GM18505 (cell line): ENCODE data around the gene NUDT3.
A peak's percentile ranks its signal among the peaks of the same experiment; 100 is the strongest.
"Not testable (repeated sequence)": the region's sequence is repeated elsewhere in the genome, so short reads cannot be mapped to it uniquely, and the experiment has no call there.

ENCODE experiments used
- ATAC-seq: cut with Tn5 transposase; IDR thresholded peaks from one replicate; pipeline ENCODE4 v1.9.1; 2021; ENCODE audit not compliant: unreplicated experiment
- POLR2A ChIP-seq: IDR thresholded peaks from 4 replicates; pipeline ENCODE4 v1.6.1; 2011; ENCODE audit warnings: borderline replicate concordance; ENCODE audit not compliant: insufficient read depth, insufficient read length; ENCODE audit errors: extremely low read depth

Gene NUDT3

GRCh38 chr6:34260576-34261267 is 131.7 kb downstream of the NUDT3 start:
- TF ChIP-seq POLR2A, result no peak
- no peak for ATAC-seq

GRCh38 chr6:34259529-34260069 is 132.9 kb downstream of the NUDT3 start:
- no peak for TF ChIP-seq POLR2A
- ATAC-seq, result no peak

GRCh38 chr6:34252395-34252794 is 140.1 kb downstream of the NUDT3 start:
- ATAC-seq, result not testable (repeated sequence)

GRCh38 chr6:34249469-34250261 is 142.8 kb downstream of the NUDT3 start:
- ATAC-seq, result peak; percentile 25
- TF ChIP-seq POLR2A, result no peak

- peak; percentile 78 for TF ChIP-seq POLR2A
- peak; percentile 71 for ATAC-seq
Observed at GRCh38 chr6:34248727-34249468, 143.6 kb downstream of the NUDT3 start, which contains the start of gene SMIM29. TSS of gene SMIM29 (minus strand) at chr6:34249006. CDS start at chr6:34247791, 1,215 bp downstream.

GRCh38 chr6:34248198-34248726 is 144.2 kb downstream of the NUDT3 start:
- peak; percentile 16 for ATAC-seq
- no peak for TF ChIP-seq POLR2A

GRCh38 chr6:34247481-34248197 is 144.8 kb downstream of the NUDT3 start:
- ATAC-seq, result no peak
- no peak for TF ChIP-seq POLR2A

GRCh38 chr6:34246563-34247391 is 145.7 kb downstream of the NUDT3 start:
- no peak for ATAC-seq
- TF ChIP-seq POLR2A, result peak; percentile 61

GRCh38 chr6:34246249-34246562 is 146.3 kb downstream of the NUDT3 start:
- no peak for ATAC-seq
- TF ChIP-seq POLR2A, result no peak

- TF ChIP-seq POLR2A, result peak; percentile 17
- not testable (repeated sequence) for ATAC-seq
Observed at GRCh38 chr6:34245761-34246140, 146.7 kb downstream of the NUDT3 start.

GRCh38 chr6:34245032-34245760 is 147.3 kb downstream of the NUDT3 start:
- not testable (repeated sequence) for ATAC-seq
